CD4-positive, alpha-beta T cell treated with Interleukin-4 for 1 hour (primary cell): Measurements from ENCODE around the gene COL4A1.

Experiments
- DNase-seq, 2 donors: peaks; one replicate each; pipeline ENCODE4 v3.0.0-alpha.2; 2020 to 2022

Gene COL4A1

DNA sequence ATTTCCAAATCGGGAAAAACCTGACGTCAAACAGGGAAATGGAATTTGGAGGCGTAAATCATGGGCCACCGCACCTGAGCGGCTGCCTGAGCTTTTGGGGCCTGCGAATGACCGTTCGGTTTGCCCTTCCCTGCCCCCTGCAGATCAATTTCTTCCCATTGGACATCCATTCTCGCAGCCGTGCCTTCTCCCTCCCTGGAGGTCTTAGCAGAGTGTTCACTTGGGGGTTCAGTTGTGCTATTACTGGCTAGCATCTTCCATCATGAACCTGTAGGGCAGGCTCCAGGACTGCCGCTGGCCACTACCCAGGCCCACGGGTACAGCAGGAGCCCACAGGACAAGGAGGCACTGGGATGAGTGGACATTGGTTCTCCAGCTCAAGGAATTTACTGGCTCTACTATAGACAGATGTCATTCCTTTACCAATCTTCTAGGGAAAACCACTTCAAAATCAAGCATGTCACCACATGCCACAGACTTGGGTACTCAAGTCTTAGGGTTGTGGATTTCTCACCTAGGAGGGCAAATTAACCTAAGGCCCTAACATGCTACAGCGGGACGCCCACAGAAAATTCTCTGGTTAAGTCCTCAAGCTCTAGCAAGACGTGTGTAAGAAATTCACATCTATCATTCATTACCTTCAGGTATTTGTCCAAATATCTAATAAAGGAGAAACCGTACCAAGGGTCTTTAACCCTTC, 75.5 kb downstream of the COL4A1 start:
- DNase-seq: no peak

DNA sequence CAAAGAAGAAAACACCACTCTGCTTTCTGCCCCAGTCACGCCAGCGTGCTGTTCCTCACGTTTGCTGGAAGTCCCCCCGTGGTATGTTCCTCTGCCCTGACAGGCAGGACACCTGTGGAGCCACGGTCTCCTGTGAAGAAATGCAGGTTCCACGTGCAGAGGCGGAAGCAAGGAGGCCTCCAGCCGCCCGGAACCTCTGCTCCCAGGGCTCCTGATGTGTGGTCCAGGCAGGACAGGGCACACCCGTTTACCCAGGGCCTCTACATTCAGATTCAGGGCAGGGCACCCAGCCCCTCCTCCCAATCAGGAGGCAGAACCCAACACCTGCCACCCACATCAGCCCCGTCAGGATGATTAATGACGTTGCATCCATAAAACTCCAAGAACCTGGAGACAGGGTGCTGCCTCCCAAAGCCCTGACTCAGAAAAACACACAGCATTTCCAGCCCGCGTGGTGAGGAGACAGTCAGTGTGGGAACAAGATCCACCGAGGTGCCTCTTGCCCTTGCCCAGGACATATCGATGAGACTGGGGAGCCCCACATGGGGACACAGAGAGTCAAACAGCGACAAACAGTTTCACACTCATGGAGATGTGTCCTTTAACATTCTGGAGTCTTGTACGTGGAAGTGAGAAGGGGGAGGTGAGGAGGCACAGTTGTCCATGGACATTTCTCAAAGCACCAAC, 76.2 kb downstream of the COL4A1 start:
- DNase-seq: no peak

- no peak for DNase-seq
These were observed 76.9 kb downstream of the COL4A1 start for GRCh38 chr13:110229905-110230563.

- no peak for DNase-seq
These were observed 77.7 kb downstream of the COL4A1 start for GRCh38 chr13:110228936-110229904.

DNA sequence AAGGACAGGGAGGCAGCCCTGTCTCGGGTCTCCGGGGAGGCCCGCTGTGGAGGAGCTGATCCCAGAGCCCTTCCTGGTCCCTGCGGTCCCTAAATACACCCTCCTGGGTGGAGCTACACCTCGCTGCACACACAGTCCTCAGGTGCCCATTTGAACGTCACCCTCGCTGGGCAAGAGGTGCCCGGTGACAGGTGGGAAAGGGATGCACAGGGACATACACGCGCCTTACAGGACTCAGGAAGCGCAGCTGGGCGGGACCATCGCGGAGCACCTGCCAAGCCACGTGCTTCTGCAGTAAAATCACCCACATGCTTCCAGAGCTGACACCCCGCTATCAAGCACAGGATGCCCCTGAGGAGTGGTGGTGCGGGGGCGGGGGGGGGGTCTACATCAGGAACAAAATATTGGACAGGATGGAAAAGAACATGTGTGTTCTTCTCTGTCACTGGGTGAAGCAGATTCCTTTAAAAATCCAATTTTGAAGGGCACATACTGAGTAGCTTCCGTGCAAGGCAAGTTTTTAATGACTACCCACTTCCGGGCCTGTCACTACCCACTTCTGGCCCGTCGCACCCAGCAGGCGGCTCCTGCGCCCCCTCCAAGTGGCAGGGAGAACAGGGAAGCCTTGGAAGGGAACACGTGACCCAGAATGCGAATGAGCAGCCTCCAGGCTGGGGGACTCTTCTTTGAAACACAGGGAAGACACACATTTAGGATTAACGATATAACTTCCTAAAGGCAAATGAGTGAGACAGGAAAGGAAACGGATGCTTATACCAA, 78.9 kb downstream of the COL4A1 start:
- no peak for DNase-seq

GRCh38 chr13:110227416-110227815, 79.5 kb downstream of the COL4A1 start:
- no peak for DNase-seq

DNA sequence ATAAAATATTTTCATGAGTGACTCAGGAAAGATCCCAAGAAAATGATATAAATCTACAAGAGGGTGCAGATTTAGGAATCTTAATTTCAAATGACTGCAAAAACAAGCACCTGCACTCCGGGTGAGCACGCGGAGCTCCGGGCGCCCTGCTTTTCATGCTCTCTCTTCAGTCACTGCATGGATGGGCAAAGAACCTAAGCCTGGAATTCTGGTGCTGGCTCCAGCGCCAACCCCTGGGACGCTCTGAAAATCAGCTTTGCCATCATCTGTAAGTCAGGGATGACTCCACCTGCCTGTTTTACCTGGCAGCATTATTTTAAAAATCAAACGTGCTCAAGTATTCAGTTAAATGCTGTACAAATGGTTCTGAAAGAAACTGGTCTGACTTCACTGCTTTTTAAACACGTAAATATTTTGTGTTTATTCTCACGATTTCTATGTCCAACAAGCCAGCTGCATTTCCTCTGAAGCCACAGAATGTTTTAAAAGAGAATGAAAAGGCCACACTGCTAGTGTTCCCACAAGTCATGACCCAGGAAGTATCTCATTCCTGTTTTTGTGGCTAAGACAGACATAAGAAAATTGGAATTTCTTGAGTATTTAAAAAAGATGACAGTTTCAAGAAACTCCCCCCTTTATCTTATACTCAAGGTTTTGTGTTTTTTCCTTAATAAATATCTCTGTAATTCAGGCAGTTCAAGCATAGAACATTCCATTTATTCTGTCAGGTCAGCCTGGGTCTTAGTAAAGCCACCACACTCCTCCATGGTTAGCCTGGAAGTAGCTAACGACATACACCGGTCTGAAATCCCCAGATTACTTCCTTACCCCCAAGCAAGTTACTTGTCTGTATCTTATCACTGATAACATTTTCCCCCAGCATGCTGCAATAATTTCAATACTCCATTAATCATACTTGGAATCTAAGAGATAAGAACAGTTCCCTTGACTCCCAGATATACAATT, 81.1 kb downstream of the COL4A1 start:
- DNase-seq: no peak

DNA sequence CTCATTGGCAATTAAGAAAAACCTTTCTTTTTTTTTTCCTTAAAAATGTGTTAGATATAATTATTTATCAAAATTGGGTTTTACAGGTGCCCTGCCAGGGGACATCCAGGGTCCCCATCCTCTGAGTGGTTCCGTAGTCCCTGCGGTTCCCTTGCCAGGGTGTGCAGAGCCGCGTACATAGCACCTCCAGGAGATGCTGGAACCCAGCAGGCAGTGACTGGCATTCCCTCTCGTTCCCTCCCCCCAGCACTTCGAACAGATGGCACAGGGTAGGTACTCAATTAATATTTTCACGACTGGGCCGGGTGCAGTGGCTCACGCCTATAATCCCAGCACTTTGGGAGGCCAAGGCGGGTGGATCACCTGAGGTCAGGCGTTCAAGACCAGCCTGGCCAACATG, 82.0 kb downstream of the COL4A1 start:
- DNase-seq: no peak

GRCh38 chr13:110224519-110224918, 82.4 kb downstream of the COL4A1 start:
- DNase-seq: no peak

GRCh38 chr13:110221406-110222117, 85.4 kb downstream of the COL4A1 start:
- no peak for DNase-seq

DNA sequence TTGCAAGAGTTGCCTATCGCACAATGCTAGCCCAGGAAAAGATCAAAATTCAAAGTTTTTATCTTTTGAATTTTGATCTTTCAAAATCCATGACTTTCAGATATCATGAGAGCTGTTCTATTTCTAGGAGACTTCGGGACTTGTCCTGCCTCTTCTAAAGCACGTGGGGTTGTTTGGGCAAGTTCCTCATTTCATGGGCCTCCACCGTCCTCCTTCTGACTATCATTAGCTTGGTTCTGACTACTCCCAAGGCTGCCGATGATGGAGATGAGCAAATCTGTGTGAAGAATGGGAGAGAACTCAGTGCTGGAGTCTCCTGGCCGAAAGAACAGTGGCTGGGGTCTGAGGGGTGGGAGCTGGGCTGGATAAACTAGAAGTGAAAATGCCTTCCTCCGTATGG, 86.5 kb downstream of the COL4A1 start:
- no peak for DNase-seq

- DNase-seq: no peak
These were observed 88.3 kb downstream of the COL4A1 start for GRCh38 chr13:110218581-110219201.

DNA sequence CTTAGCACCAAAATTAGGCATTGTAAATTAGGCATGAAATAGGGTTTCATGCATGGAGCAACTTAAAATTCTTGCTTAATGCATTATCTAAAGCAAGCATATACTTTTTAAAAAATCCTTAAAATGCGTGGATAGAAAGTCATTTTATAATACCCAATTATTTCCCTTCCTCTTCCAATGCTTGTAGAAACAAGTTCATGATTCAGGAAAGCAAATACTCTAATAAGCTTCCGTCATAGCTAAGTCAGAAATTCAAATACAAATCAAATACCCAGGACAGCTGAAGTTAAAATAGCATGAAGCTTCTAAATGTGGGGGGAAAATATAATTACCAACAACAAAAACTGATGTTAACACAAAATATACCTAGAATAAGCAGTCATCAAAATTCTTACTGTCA, 89.1 kb downstream of the COL4A1 start:
- no peak for DNase-seq

- DNase-seq: no peak
These were observed 89.9 kb downstream of the COL4A1 start for GRCh38 chr13:110217085-110217484.

GRCh38 chr13:110216398-110217041, 90.4 kb downstream of the COL4A1 start:
- DNase-seq: no peak

- DNase-seq: no peak
These were observed 91.0 kb downstream of the COL4A1 start for GRCh38 chr13:110216006-110216397.

GRCh38 chr13:110215606-110216005, 91.4 kb downstream of the COL4A1 start:
- DNase-seq: no peak

DNA sequence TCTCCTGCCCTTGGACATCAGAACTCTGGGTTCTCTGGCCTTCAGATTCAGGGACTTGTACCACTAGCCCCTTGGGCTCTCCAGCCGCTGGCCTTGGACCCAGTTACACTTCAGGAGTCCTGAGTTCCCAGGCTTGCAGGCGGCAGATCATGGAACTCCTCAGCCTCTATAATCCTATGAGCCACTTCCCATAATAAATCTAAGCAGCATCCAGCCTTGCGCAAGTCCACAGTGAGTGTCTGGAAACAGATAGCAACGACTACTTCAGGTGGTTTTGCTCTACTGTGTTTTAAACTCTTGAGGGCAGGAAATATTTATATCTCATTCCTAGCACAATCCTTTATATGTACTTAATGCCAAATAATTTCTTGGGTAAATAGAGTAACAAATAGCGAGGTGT, 92.3 kb downstream of the COL4A1 start:
- no peak for DNase-seq

DNA sequence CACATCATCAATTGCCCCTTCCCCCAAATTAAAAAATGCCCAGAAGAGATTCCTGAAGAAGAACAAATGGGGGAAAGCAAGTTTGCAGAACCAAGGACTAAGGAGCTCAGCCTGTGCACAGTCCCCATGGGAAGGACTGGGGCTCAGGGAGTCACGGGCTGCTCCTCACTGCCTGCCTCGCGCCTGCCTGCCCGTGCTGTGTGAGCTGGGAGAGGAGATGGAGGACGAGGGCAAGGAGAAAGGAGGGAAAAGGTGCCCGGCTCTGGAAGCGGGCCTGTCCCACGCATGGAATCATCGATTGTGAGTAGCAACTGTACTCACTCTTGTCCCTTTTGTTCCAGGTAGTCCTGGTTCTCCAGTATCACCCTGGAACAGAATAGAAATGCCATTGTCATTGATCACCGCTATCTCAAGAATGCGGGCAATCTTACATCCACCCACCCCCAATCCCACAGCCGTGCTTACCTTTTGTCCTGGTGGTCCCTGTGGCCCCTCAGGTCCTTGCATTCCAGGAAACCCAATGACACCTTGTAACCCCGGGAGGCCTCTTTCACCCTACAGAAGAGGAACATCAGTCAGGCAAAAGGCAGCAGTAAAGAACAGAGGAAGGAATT, 93.4 kb downstream of the COL4A1 start:
- no peak for DNase-seq
